GM19438 (cell line): ENCODE measurements around the gene ORMDL1.

Experiments used
- ATAC-seq: cut with Tn5 transposase; IDR thresholded peaks from one replicate; pipeline ENCODE4 v1.9.1; 2021; ENCODE audit warnings: low read depth; ENCODE audit not compliant: unreplicated experiment

Gene ORMDL1, protein sequence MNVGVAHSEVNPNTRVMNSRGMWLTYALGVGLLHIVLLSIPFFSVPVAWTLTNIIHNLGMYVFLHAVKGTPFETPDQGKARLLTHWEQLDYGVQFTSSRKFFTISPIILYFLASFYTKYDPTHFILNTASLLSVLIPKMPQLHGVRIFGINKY

DNA sequence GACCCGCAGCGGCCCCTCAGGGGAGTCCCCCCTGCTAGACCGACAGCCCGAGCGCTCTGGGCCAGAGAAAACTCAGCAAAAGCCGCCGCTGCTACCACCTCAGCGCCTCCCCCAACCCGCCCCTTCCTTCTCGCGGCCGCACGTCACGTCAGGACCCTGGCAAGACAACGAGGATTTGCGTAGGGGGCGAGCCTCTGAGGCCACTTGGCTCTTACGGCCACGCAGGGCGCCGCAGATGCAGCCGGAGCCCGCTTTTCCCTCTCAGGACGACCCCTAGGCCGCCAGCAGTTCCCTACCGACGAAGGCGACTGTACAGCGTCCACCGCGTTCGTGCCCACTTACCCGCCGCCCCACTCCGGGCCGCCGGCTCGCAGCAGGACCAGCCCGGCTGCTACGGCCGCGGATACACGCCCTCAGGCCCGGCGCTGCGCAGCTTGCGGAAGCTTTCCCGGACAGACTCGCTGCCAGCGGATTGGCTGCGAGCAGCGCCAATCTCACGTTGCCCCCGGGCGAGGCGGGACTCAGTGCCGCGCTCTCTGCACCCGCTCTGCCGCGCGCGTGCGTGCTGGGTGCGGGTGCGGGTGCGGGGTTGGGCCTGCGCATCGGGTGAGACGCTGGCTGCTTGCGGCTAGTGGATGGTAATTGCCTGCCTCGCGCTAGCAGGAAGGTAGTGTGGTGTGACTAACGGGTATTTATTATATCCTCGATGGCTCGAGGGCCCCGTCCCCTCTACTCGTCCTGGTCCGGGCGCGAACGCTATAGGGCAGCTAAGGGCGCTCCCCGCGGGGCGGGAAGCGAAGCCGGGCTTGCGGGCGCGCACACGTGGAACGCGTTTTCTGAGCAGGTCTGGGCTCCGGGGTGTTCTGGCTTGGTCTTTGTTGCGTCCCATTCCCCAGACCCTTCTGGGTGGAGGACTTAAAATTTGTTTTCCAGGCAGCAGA, at the start of gene ORMDL1, which contains the start of gene PMS1:
ORMDL1 (minus strand) TSS at position 413 of the 941 bp plus-strand sequence. CDS start 1,744 bp downstream, outside the sequence.
PMS1 (plus strand) TSS at position 524 of the 941 bp plus-strand sequence. CDS start 7,360 bp downstream, outside the sequence.
- peak; percentile 88 for ATAC-seq

DNA sequence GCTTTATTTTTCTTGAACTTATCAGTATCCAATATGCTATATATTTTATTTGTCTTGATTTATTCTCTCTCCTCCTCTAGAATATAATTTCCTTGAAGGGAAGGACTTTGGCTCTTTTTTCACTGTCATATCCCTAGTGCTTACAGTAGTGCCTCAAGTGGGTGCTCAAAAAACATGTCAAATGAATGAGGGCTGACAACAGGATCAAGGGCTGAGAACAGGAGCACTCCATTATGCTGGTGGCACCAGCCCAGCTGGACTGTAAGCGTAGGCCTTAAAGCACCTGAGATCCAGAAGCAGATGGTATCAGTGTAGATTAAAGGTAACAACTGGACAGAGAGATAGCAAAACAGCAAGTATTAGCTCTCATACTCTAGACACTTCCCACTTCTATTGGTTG, 46.4 kb upstream of the ORMDL1 start:
- no peak for ATAC-seq

DNA sequence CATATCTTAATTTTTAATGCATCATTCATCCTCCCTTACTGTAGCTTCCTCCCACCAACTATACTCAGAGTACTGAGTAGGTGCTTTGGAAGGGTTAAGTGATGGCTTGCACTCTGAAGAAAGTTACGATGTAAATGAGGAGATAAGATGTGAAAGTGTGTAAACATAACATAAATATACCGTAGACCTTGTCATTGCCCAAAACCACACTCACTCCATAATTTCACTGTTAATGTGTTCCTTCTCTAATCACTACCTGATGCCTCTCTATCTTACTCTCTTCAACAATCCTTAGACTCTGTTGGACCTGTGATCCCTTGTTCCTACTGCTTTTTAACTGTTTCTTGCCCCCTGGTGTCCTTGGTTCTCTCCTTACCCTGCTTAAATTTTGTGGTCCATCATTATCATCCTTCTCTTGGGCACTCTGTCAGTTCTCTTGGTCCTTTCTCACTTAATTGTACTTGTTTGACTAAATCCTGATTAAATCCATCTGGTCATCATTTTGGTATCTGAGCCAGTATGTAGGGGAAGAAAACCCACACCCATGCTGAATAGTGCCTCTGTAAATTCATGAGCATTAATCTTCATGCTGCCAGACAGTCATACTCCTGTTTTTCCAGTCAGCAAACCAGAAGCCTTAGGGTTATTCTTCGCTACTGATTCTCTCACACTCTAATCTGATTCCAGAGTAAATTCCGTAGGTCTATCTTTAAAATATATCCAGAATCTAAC, 45.1 kb upstream of the ORMDL1 start:
- ATAC-seq = no peak

DNA sequence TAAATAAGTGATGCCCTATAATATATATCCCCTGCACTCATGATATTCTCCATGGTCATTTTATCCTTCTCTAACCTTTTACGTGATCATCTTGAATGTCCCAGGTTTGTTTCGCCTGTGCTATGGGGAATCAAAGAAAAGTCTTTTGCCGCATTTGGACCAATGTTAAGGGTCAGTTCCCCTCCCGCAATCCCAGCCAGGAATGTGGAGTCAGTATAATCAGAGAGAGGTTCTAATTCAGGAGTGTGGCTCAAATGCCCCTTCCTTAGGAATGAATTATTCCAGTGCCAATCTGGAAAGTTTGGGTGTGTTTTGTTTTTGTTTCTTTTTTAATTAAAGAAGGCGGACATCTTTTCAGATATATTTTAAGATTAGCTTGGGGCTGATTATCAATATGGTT, 41.9 kb upstream of the ORMDL1 start:
- ATAC-seq = no peak

DNA sequence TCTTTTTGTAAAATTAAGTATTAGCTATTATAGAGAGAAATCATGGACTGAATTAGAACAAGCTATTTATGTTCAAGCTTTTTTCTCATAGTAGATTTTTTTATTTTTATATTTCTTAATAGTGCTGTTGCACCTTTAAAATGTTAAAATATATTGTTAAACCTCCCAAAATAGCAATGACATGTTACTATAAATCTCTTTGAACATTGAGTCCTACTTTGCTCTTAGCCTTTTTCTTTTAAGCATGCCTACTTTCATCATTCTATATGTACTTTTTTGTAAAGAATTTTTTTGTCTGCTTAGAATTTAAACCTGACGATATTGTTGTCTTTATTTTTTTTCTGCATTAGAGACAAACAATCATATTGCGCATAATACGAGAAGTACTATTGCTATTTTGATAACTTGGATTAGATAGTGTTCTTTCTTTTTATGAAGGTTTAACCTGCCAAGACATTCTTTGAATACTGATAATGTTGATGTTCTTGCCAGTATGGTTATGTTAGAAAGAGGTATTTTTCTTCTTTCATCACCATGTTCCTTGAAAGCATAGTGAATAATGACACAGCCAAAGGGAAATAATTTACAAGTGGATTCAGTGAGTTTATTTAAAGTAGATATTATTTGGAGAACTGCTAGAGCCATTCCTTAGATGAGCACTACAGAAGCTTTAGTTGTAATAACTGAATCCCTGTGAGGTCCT, 40.7 kb upstream of the ORMDL1 start:
- ATAC-seq = no peak

DNA sequence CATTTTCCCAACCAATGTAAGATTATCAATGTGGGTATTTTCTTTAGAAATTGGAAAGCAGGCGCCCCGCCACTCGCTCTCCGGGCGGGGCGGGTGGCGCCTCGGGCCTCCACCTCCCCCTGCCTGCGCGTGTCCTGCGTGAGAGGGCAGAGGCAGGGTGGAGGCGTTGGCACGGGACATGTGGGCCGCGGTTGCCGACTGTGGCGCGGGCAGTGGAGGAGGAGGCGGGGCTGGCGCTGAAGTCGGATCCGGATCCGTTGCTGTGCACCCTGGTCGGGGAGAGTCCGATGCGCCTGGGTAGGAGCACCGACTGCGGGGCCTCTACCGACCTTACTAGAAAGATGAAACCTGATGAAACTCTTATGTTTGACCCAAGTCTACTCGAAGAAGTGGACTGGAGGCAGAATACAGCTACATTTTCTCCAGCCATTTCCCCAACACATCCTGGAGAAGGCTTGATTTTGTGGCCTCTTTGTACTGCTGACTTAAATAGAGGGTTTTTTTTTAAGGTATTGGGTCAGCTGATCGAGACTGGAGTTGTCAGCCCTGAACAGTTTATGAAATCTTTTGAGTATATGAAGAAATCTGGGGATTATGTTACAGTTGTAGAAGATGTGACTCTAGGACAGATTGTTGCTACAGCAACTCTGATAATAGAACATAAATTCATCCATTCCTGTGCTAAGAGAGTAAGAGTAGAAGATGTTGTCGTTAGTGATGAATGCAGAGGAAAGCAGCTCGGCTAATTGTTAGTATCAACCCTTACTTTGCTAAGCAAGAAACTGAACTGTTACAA, 38.0 kb upstream of the ORMDL1 start:
- ATAC-seq = no peak

DNA sequence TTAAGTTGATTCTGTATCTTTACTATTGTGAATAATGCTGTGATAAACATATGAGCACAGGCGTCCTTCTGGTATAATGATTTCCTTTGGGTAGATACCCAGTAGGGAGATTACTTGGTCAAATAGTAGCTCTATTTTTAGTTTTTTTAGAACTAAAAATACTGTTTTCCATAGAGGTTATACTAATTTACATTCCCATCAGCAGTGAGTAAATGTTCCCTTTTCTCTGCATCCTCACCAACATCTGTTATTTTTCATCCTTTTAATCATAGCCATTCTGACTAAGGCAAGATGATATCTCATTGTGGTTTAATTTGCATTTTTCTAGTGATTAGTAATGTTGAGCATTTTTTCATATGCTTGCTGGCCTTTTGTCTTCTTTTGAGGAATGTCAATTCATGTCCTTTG, 35.2 kb upstream of the ORMDL1 start:
- no peak for ATAC-seq

DNA sequence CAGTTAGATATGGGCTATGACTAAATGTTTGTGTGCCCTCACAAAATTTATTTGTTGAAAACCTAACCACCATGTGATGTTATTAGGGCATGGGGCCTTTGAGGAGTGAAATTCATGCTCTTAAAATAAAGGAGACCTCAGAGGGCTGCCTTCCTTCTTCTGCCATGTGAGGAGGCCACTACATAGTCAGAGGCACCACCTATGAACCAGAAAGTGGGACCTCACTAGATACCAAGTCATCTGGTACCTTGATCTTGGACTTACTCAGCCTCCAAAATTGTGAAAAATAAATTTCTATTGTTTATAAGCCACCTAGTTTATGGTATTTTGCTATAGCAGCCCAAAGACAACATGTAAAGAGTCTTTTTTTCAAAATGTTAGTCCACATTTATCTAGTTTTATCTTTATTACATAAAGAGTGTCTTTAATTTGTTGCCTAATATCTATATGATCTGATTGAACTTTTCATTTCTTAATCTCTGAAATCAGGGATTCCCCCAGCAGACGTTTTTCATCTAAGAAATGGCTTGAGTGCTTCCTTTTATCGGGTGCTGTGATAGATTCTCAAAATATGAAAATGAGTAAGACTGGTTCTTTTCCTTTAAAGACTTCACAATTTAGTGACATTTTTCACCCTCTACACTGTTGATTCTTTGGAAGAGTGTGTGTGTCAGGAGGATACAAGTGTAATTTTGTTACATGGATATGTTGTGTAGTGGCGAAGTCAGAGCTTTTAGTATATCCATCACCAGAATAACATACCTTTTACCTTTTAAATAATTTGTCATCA, 34.3 kb upstream of the ORMDL1 start:
- no peak for ATAC-seq

DNA sequence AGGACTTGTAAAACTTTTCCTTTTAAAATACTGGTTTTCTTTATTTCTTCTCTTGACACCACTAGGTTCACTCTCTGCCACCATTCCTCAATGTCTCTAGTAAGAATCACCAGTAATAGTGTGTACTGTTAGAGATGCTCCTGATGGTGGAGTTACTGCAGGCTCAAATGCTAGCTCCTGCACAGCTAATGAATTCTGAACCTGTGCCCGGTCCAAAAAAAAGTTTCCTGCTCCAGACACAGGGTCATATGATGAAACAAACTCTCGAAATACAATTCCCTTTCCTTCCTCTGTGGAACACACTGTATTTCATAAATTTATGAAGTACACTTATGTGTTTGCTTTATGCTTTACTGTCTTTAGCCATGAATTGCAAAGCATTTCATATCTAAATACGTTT, 19.3 kb upstream of the ORMDL1 start:
- ATAC-seq = no peak

DNA sequence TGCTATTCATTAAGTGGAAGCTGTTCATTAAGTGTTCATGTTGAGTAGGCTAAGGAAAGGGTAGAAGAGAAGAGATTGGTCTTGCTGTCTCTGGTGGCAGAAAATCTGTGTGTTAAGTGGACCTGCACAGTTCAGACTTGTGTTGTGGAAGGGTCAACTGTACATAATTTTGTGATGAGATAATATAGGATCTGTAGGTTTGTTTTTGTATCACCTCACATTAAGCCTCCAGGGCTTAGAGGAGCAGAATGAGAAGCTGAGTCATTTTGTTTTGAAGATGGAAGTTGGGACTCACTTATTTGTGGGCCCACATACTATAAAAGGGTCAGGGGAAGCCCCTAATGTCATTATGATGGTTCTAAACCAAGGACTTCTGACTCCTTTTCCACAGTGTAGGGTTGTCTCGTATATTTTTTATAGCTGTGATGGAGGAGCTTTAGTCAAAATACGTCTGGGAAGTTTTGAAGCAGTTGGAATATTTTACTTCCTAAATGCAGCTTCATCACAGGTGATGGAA, 18.3 kb upstream of the ORMDL1 start:
- ATAC-seq = no peak

DNA sequence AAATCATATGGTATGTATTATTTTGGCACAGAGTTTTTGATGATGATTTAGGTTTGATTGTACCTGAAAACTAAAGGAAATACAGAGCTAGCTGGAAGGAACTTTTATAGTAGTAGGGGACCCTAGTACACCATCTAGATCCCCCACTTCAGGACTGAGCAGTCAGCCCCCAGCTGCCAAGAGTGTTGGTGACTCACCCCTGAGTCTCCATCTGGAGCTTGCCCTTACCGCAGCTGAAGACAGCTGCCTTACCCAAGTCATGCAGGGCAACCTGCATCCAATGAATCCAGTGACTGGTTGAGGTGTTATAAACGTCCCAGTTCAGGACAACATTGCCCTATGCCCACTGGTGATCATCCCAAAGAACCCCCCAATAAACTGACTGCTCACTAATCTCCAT, 15.4 kb upstream of the ORMDL1 start:
- ATAC-seq = no peak

DNA sequence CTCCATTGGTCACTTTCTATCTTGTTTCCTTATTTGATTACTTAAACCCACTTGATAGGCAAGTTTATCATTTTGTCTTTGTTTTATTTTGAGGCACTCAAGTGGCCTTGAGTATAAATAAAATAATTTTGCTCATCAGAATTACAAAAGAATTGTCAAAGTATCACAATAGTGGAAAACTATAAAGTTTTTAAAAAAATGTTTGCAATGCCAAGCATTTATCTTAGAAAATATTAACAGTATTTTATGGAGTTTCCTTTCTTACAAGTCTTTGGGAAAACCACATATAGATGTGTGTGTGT, 14.8 kb upstream of the ORMDL1 start:
- no peak for ATAC-seq

DNA sequence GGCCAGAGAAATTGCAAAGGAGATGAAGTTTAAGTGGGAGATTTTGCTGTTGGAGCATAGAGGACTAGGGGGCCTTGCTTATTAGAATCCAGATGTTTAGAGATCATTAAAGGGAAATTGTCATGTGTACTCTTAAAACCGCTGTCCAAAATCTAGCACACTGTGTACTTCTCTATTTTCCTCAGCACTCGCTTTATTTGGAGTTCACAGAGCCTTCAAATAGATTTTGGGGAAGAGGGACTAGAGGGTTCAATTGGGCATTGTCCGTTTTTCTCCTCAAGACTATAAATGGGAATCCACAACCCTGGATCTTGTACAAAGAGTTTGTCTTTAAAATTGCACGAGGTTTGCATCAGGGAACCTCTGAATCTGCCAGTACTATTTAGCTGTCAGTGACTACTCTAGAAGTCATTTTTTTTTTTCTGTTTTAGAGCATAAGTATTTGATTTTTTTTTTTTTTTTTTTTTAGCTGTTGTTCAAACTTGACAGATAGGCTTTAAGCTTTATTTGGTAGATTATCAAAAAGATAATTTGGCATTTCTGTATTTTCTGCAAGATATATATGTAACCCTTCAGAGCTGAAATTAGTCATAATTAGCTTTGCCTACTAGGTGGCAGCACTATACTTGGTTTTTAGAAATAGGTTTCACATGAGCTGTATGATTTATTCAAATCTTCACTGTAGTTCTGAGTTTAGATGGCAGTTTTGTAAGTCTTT, 14.3 kb upstream of the ORMDL1 start:
- peak; percentile 87 for ATAC-seq

DNA sequence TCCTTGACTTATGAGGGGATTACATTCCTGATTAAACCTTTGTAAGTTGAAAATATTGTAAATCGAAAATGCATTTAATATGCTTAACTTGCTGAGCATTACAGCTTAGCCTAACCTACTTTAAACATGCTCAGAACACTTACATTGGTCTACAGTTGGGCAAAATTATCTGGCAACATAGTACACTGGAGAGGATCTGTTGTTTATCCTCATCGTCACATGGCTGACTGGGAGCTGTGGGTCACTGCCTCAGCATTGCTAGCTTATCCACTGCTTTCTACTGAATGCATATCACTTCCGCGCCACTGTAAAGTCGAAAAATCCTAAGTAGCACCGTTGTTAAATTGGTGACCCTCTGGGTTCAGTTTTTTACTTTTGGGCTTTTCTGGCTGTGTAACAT, 13.8 kb upstream of the ORMDL1 start:
- ATAC-seq = no peak

DNA sequence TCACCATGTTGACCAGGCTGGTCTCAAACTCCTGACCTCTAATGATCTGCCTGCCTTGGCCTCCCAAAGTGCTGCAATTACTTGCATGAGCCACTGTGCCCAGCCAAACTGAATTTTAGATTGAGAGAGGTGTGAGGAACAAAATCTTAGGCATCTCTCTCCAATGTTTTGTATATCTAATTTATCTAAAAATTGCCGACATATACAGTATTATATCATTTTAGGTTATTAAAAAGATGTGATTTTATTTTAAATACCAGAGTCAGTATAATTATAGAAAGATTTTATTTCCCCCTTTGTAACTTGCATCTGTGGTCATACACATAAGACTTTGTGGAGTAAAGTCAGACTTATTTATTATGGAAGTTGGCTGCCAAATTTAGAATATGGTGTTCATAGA, 10.2 kb upstream of the ORMDL1 start:
- no peak for ATAC-seq

DNA sequence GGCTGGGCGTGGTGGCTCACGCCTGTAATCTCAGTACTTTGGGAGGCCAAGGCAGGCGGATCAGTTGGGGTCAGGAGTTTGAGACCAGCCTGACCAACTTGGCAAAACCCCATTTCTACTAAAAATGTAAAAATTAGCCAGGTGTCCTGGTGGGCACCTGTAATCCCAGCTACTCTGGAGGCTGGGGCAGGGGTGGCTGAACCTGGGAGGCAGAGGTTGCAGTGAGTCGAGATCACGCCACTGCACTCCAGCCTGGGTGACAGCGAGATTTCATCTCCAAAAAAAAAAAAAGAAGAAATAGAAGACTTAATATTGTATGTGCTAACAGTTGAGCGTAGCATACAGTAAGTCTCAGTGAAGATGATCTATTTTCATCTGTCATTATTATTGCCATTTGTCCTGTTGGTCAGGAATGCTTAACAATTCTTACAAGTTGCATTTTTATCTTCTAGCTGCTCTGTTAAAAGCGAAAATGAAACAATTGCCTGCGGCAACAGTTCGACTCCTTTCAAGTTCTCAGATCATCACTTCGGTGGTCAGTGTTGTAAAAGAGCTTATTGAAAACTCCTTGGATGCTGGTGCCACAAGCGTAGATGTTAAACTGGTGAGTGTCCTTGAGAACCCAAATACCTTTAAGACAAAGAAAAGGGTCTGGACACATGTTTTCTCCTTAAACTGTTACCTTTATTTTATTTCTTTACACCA, 7.4 kb upstream of the ORMDL1 start:
- ATAC-seq = no peak

DNA sequence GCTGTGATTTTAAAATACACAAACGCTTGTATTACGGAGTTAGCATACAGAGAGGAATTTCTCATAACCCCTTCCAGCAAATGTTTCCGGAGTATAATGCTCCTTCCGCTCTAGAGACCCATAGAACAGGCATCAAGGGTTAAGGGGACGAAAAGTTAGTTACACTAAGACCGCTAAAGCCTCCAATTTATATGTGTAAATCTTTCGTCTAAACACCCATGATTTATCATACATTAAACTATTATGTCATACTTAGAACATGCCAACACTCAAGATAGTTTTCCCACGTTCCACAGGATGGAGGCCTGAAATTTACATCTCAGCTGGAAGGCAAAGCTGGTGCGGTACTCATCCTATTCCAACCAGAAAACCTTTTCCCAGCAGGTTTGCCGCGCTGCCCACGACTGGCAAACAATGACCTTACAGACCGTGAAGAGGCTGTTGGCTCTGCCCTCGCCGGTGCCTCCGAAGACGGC, 650 bp downstream of the ORMDL1 start:
- peak; percentile 23 for ATAC-seq

DNA sequence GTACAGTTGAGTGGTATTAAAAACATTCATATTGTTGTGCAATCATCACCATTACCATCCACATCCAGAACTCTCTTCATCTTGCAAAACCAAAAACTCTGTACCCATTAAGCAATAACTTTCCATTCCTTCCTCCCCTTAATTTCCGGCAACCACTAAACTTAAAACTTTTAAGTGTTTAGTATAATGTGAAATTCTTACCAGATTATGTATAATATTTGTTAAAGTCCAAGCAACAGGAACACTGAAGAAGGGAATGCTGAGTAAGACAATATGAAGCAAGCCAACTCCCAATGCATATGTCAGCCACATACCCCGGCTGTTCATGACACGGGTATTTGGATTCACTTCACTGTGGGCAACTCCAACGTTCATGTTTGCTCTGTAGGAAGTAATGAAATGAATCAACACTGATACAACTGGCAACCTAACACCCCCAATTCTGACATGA, 1.9 kb downstream of the ORMDL1 start:
- ATAC-seq = no peak
